MCF 10A (cell line): ENCODE results near the gene REXO5. TPM values are rescaled to one million over a fixed set of nuclear protein-coding genes. Genes with fewer than 3 reads are reported as not detected.

Experiments used
- BruUV-seq: library from RNA; stranded (reverse); fragments of 400-500 nt; replicated peaks from 2 replicates; lab custom pipeline; 2021; lab: Mats Ljungman, UMichigan
- CTCF ChIA-PET: fragments of 300-600 bp; sonication (Branson Sonifier 250); formaldehyde crosslinking; extraction: SDS; loops from one replicate; lab custom pipeline; 2021; ENCODE audit warnings: antibody characterized with exemption, inconsistent platforms; lab: Yijun Ruan, JAX
- POLR2A ChIA-PET: fragments of 300-600, 350-650 bp; sonication (Branson Sonifier 250); formaldehyde crosslinking; extraction: SDS; loops from one replicate; lab custom pipeline; 2020; ENCODE audit warnings: antibody characterized with exemption, inconsistent platforms; lab: Yijun Ruan, JAX
- DNase-seq: peaks from one replicate; pipeline ENCODE4 v3.0.0-alpha.2; 2018; ENCODE audit not compliant: unreplicated experiment
- H3K27ac Mint-ChIP-seq: one replicate; pipeline ENCODE4 v1.8.0; 2022; ENCODE audit warnings: mild to moderate bottlenecking, low read depth, mixed read lengths; ENCODE audit not compliant: unreplicated experiment
- H3K27me3 Mint-ChIP-seq: one replicate; pipeline ENCODE4 v1.8.0; 2022; ENCODE audit warnings: mixed read lengths; ENCODE audit not compliant: insufficient read depth, unreplicated experiment
- H3K36me3 Mint-ChIP-seq: one replicate; pipeline ENCODE4 v1.8.0; 2022; ENCODE audit warnings: mild to moderate bottlenecking, moderate library complexity, mixed read lengths; ENCODE audit not compliant: insufficient read depth, unreplicated experiment
- H3K4me1 Mint-ChIP-seq: one replicate; pipeline ENCODE4 v1.8.0; 2022; ENCODE audit warnings: mixed read lengths; ENCODE audit not compliant: insufficient read depth, unreplicated experiment
- H3K4me3 Mint-ChIP-seq: one replicate; pipeline ENCODE4 v1.8.0; 2022; ENCODE audit warnings: mild to moderate bottlenecking, moderate library complexity, mixed read lengths; ENCODE audit not compliant: unreplicated experiment
- H3K9me3 Mint-ChIP-seq: one replicate; pipeline ENCODE4 v1.8.0; 2022; ENCODE audit warnings: mixed read lengths; ENCODE audit not compliant: unreplicated experiment
- CTCF ChIP-seq: fragments of 200-600 bp; IDR thresholded peaks from one replicate; pipeline ENCODE4 v1.8.0; 2022; ENCODE audit warnings: antibody characterized with exemption, mild to moderate bottlenecking; ENCODE audit not compliant: unreplicated experiment
- intact Hi-C: fragments of 100-400 bp; cut with micrococcal nuclease; formaldehyde crosslinking; loops from 2 replicates; pipeline ENCODE4 v1.14.1; 2022
- total RNA-seq: library from RNA; stranded (reverse); gene quantifications from 2 replicates; pipeline ENCODE4 v1.2.3, GENCODE V29; 2022

REXO5 gene
- total RNA-seq, 1 experiment from 2014 or later = 6.1 TPM

GRCh38 chr16:20807862-20808261, 1.5 kb downstream of the REXO5 start:
- intact Hi-C loops = loop anchor here (2.0 to 5.0 kb wide), 3 partner anchors 45 to 349 kb away; partner anchors contain the start of genes DCUN1D3, LDAF1 and LYRM1
- Mint-ChIP-seq H3K9me3 (no peaks in the 10 kb centered on the region), H3K27me3 (no peaks in the 10 kb centered on the region), H3K27ac (peak overlapping the region; percentile 93), H3K4me1 (peaks cover 6% of the 10 kb centered on the region), H3K4me3 (peak overlapping the region; percentile 97), H3K36me3 (peaks cover 11% of the 10 kb centered on the region)
- ChIA-PET CTCF (interaction anchor here (0.6 to 2.3 kb wide), 3 partner anchors 8 to 58 kb away, joined by 3 to 6 read pairs (median 4); no protein-coding TSS in a partner anchor), POLR2A (interaction anchor here (0.7 to 4.4 kb wide), 4 partner anchors 10 to 493 kb away, joined by 3 to 33 read pairs (median 28); partner anchors contain the start of genes DCUN1D3 and LYRM1)
- no peak for TF ChIP-seq CTCF
- no TSS peak for BruUV-seq
- DNase-seq = no peak

- Mint-ChIP-seq H3K4me3 (no peak overlapping the region), H3K36me3 (no peaks in the 10 kb centered on the region)
- CTCF ChIA-PET = interaction anchor here (0.6 to 1.4 kb wide), 3 partner anchors 9 to 37 kb away, joined by 3 read pairs; no protein-coding TSS in a partner anchor
Measured at GRCh38 chr16:20811889-20812439, 5.6 kb downstream of the REXO5 start.

GRCh38 chr16:20812510-20812909, 6.2 kb downstream of the REXO5 start:
- Mint-ChIP-seq H3K4me3 (no peak overlapping the region), H3K4me1 (peaks cover 6% of the 10 kb centered on the region), H3K27me3 (no peaks in the 10 kb centered on the region), H3K27ac (no peak overlapping the region), H3K9me3 (no peaks in the 10 kb centered on the region), H3K36me3 (no peaks in the 10 kb centered on the region)
- intact Hi-C loops = no loop called here
- ChIA-PET CTCF (interaction anchor here (0.5 to 1.4 kb wide), 6 partner anchors 7 to 500 kb away, joined by 3 to 7 read pairs (median 3); no protein-coding TSS in a partner anchor), POLR2A (interaction anchor here (0.5 to 1.7 kb wide), 3 partner anchors 37 to 466 kb away, joined by 3 to 5 read pairs (median 4); no protein-coding TSS in a partner anchor)
- DNase-seq = no peak
- no TSS peak for BruUV-seq
- no peak for TF ChIP-seq CTCF

More at GRCh38 chr16:20811889-20812439, 5.6 kb downstream of the REXO5 start:
- Mint-ChIP-seq H3K9me3 (no peaks in the 10 kb centered on the region), H3K27me3 (no peaks in the 10 kb centered on the region), H3K27ac (no peak overlapping the region), H3K4me1 (peaks cover 6% of the 10 kb centered on the region)
- no peak for DNase-seq
- BruUV-seq = no TSS peak
- POLR2A ChIA-PET = interaction anchor here (1.4 to 1.7 kb wide), 2 partner anchors 37 to 40 kb away, joined by 3 to 5 read pairs; no protein-coding TSS in a partner anchor
- intact Hi-C loops = no loop called here
- TF ChIP-seq CTCF = no peak

- intact Hi-C loops = no loop called here
- no peak for TF ChIP-seq CTCF
- DNase-seq = no peak
- BruUV-seq = no TSS peak
- Mint-ChIP-seq H3K9me3 (no peaks in the 10 kb centered on the region), H3K4me1 (peaks cover 6% of the 10 kb centered on the region), H3K4me3 (no peak overlapping the region), H3K27ac (no peak overlapping the region), H3K36me3 (no peaks in the 10 kb centered on the region), H3K27me3 (no peaks in the 10 kb centered on the region)
- ChIA-PET CTCF (interaction anchor here (0.6 to 2.6 kb wide), 4 partner anchors 9 to 201 kb away, joined by 3 to 12 read pairs (median 4); partner anchors contain the start of genes ERI2 and REXO5), POLR2A (interaction anchor here (0.7 to 1.1 kb wide), 2 partner anchors 16 to 34 kb away, joined by 3 to 4 read pairs; no protein-coding TSS in a partner anchor)
Measured at GRCh38 chr16:20814784-20815183, 8.5 kb downstream of the REXO5 start.
